Pancreas (tissue), 10 donors: ENCODE results near the gene CD44. TPM values are rescaled to one million over a fixed set of nuclear protein-coding genes. Genes with fewer than 3 reads are reported as not detected.

Experiments
- ATAC-seq, 4 donors: fragments of 200-7000 bp; cut with Tn5 transposase; one replicate each; pipeline versions ENCODE4 v1.8.0 to v1.9.1; 2020; ENCODE audit warnings: mild to moderate bottlenecking in 4 of 4, moderate library complexity in 4 of 4
- DNase-seq, 6 donors: peaks; one replicate each; pipeline ENCODE4 v3.0.0-alpha.2; 2020
- FAIRE-seq: peaks from 2 replicates; lab custom pipeline; 2012; peaks lifted over from hg19 to GRCh38; lab: Jason Lieb, UNC
- H3K27ac ChIP-seq, 4 donors: fragments of 200-600 bp; sonication (generic); 1 replicate in 3 of 4; 2 replicates in 1 of 4; pipeline versions ENCODE4 v1.5.0 to v1.8.0; 2020
- H3K27me3 ChIP-seq, 4 donors: fragments of 200-600 bp; one replicate each; pipeline ENCODE4 v1.8.0; 2021
- H3K36me3 ChIP-seq, 3 donors: fragments of 200-600 bp; sonication (generic) in 1 of 3; one replicate each; pipeline versions ENCODE4 v1.5.0 to v1.8.0; 2020 to 2021
- H3K4me1 ChIP-seq, 3 donors: fragments of 200-600 bp; one replicate each; pipeline ENCODE4 v1.8.0; 2021
- H3K4me3 ChIP-seq, 4 donors: fragments of 200-600 bp; sonication (generic) in 2 of 4; one replicate each; pipeline versions ENCODE4 v1.5.0 to v1.8.0; 2020 to 2021
- H3K9me3 ChIP-seq, 4 donors: fragments of 200-600 bp; one replicate each; pipeline ENCODE4 v1.8.0; 2021
- WGBS, 2 donors: extraction: QIAGEN DNeasy Blood & Tissue Kit; methylation state at CpG; one replicate each; pipeline ENCODE4 v1.1.7; 2013; 5-methylcytosine and 5-hydroxymethylcytosine counted together
- intact Hi-C, 3 donors: fragments of 100-400 bp; cut with DNase I; formaldehyde crosslinking; loops; one replicate each; pipeline versions ENCODE4 v1.11.1 to v1.14.2; 2022
- polyA plus RNA-seq, 2 donors: library from polyadenylated mRNA; stranded (reverse); fragments of 200-250 nt; gene quantifications; one replicate each; pipeline ENCODE4 v1.2.3, GENCODE V29; 2013
- total RNA-seq, 6 donors: library from RNA; stranded (reverse); fragmentation: NEBNext Ultra II Directional in 4 of 6; extraction: Animal tissue kit (Norgen Biotek cat#: 25700) in 4 of 6; gene quantifications; one replicate each; pipeline versions ENCODE4 v1.2.1 to v1.2.4, GENCODE V29; 2021 to 2023
- TF ChIP-seq, protein P1 (sequence below), 4 donors: fragments of 200-600 bp; sonication (generic) in 3 of 4; IDR thresholded peaks; one replicate each; pipeline versions ENCODE4 v1.5.0 to v1.8.0; 2021; ENCODE audit warnings: antibody characterized with exemption in 4 of 4
- donor health status: healthy with polysubstance abuse.
- donor health status: DM: no; HTN: no; CAD: no; lungs with moderate emphysema.
- donor health status: DM: no; HTN: no; CAD: no.
- donor health status: control.
- donor health status: control.
- donor health status: Bipolar disorder and iron deficiency.
- donor health status: DM: yes; HTN: yes; CAD: no.
- donor health status: DM: no; HTN: no; CAD: no.
- donor health status: DM: no; HTN: no; CAD: no.
- donor health status: DM: yes; HTN: yes; CAD: no.

Gene CD44
- total and polyA plus RNA-seq, 8 donors = 133 to 677 (median 375) TPM

GRCh38 chr11:35148163-35148837 lies 9.3 kb downstream of the CD44 start:
- no peak overlapping the region for H3K4me3 ChIP-seq
- 93 to 95% methylated on average over 5 of the region's 5 CpGs for WGBS, 2 donors
- FAIRE-seq = no peak
- H3K27ac ChIP-seq = no peak overlapping the region
- ATAC-seq = no peak
- peaks cover 6 to 48% (median 32%) of the 10 kb centered on the region in 3 donors for H3K4me1 ChIP-seq
- H3K9me3 ChIP-seq = no peaks in the 10 kb centered on the region
- DNase-seq = no peak
- no peaks in the 10 kb centered on the region for H3K36me3 ChIP-seq
- intact Hi-C loops = loop anchor here in 1 of 3 donors (10.0 kb wide), 1 partner anchor 143 kb away; no protein-coding TSS in a partner anchor
- TF ChIP-seq, protein P1, sequence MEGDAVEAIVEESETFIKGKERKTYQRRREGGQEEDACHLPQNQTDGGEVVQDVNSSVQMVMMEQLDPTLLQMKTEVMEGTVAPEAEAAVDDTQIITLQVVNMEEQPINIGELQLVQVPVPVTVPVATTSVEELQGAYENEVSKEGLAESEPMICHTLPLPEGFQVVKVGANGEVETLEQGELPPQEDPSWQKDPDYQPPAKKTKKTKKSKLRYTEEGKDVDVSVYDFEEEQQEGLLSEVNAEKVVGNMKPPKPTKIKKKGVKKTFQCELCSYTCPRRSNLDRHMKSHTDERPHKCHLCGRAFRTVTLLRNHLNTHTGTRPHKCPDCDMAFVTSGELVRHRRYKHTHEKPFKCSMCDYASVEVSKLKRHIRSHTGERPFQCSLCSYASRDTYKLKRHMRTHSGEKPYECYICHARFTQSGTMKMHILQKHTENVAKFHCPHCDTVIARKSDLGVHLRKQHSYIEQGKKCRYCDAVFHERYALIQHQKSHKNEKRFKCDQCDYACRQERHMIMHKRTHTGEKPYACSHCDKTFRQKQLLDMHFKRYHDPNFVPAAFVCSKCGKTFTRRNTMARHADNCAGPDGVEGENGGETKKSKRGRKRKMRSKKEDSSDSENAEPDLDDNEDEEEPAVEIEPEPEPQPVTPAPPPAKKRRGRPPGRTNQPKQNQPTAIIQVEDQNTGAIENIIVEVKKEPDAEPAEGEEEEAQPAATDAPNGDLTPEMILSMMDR (IDR thresholded peaks at IDR 0.05) = no peak
- no peaks in the 10 kb centered on the region for H3K27me3 ChIP-seq

- no peak overlapping the region for H3K27ac ChIP-seq
- H3K9me3 ChIP-seq = no peaks in the 10 kb centered on the region
- WGBS, 2 donors = 70 to 91% methylated on average over 3 of the region's 3 CpGs
- no peak for DNase-seq
- H3K27me3 ChIP-seq = no peaks in the 10 kb centered on the region
- FAIRE-seq = no peak
- peaks cover 4 to 31% (median 21%) of the 10 kb centered on the region in 3 donors for H3K4me1 ChIP-seq
- H3K4me3 ChIP-seq = no peak overlapping the region
- intact Hi-C loops = no loop called here
- TF ChIP-seq, protein P1 (IDR thresholded peaks at IDR 0.05) = no peak
- no peaks in the 10 kb centered on the region for H3K36me3 ChIP-seq
- ATAC-seq = no peak
Measured at GRCh38 chr11:35150454-35150853, 11.5 kb downstream of the CD44 start.

DNA sequence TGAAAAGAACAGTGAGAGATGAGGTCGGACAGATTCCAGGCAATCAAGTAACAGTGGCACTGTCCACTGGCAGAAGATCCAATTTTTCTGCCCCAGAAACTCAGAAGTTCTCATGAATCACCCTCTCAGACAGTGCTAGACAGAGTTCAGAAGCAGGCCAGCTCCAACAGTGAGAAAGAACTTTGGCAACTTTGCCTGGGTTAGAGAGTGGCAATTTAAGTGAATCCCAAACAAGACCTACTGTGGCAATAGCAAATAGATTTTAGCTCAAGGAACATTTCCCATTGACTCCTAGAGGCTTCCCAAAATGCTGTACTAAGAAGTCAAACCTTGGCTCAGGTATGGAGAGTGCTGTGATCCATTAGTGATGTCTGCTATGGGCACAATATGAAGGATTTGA lies 12.3 kb downstream of the CD44 start:
- no peak overlapping the region for H3K4me3 ChIP-seq
- FAIRE-seq (no peak), DNase-seq (no peak), ATAC-seq (no peak)
- peaks cover 4 to 28% (median 21%) of the 10 kb centered on the region in 3 donors for H3K4me1 ChIP-seq
- WGBS, 2 donors = 93 to 94% methylated on average over 1 of the region's 1 CpG
- TF ChIP-seq, protein P1 (IDR thresholded peaks at IDR 0.05) = no peak
- no peaks in the 10 kb centered on the region for H3K9me3 ChIP-seq
- no peaks in the 10 kb centered on the region for H3K36me3 ChIP-seq
- H3K27ac ChIP-seq = no peak overlapping the region
- no peaks in the 10 kb centered on the region for H3K27me3 ChIP-seq
- intact Hi-C loops = no loop called here

DNA sequence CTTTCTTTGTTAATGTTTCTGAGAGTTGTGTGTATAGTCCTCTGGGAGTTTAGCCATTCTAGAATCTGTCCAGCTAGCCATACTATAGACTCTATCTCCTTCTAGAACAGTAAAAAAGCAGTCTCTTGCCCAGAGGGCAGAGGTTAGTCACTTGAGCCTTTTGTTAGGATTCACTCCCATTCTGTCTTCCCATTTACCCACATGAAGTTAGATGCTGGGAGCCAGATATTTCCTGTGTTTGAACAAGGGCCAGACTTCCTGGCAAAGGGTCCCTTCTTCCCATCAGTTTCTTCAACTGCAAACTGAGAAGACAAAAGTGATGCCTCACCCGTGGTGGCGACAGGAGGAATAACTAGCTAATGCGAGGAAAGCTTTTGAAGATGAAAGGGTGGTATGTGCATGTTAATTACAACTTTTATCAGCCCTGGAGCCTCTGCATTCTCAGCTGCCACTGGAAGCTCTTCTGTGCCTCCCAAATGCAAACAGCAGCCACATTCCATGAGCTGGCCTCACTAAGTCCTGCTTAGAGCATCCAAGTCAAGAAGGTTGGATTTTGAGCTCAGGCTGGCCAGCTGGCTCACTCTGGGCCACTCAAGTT lies 12.8 kb downstream of the CD44 start:
- FAIRE-seq (no peak), ATAC-seq (no peak), DNase-seq (no peak)
- Histone ChIP-seq H3K27me3 (no peaks in the 10 kb centered on the region), H3K4me1 (peaks cover 4 to 28% (median 18%) of the 10 kb centered on the region in 3 donors), H3K27ac (no peak overlapping the region), H3K4me3 (no peak overlapping the region), H3K36me3 (no peaks in the 10 kb centered on the region), H3K9me3 (no peaks in the 10 kb centered on the region)
- TF ChIP-seq, protein P1 (IDR thresholded peaks at IDR 0.05) = no peak
- 86 to 90% methylated on average over 3 of the region's 3 CpGs for WGBS, 2 donors
- intact Hi-C loops = no loop called here

- H3K27ac ChIP-seq = no peak overlapping the region
- peaks cover 4 to 35% (median 14%) of the 10 kb centered on the region in 3 donors for H3K4me1 ChIP-seq
- no peak overlapping the region for H3K4me3 ChIP-seq
- H3K36me3 ChIP-seq = no peaks in the 10 kb centered on the region
- no peaks in the 10 kb centered on the region for H3K27me3 ChIP-seq
- ATAC-seq (peak in 2 of 4 donors; percentile 15 to 19), FAIRE-seq (no peak), DNase-seq (no peak)
- intact Hi-C loops = no loop called here
- no peaks in the 10 kb centered on the region for H3K9me3 ChIP-seq
- TF ChIP-seq, protein P1 (IDR thresholded peaks at IDR 0.05) = no peak
- 67 to 73% methylated on average over 3 of the region's 3 CpGs for WGBS, 2 donors
Measured at GRCh38 chr11:35152575-35152974, 13.6 kb downstream of the CD44 start.
